Measurements from ENCODE around the gene SETD6.

The SETD6 gene

GRCh38 chr16:58508671-58509251, 6.6 kb upstream of the SETD6 start:
- no peak for DNase-seq (ENCODE audit: low spot score)

- no peak for DNase-seq (ENCODE audit: low spot score)
Measured at GRCh38 chr16:58509256-58510096, 5.8 kb upstream of the SETD6 start.

- DNase-seq (ENCODE audit: low spot score): no peak
Measured at GRCh38 chr16:58510097-58510775, 5.1 kb upstream of the SETD6 start.

GRCh38 chr16:58510776-58511628, 4.3 kb upstream of the SETD6 start:
- DNase-seq (ENCODE audit: low spot score): no peak

- no peak for DNase-seq (ENCODE audit: low spot score)
Measured at GRCh38 chr16:58511933-58512815, 3.1 kb upstream of the SETD6 start.

- DNase-seq (ENCODE audit: low spot score): no peak
Measured at GRCh38 chr16:58513874-58514273, 1.4 kb upstream of the SETD6 start.

GRCh38 chr16:58515871-58516767, 802 bp downstream of the SETD6 start:
- no peak for DNase-seq (ENCODE audit: low spot score)

- no peak for DNase-seq (ENCODE audit: low spot score)
Measured at GRCh38 chr16:58516768-58517107, 1.4 kb downstream of the SETD6 start.

GRCh38 chr16:58518083-58518979, 3.0 kb downstream of the SETD6 start:
- no peak for DNase-seq (ENCODE audit: low spot score)

GRCh38 chr16:58518980-58519368, 3.7 kb downstream of the SETD6 start:
- no peak for DNase-seq (ENCODE audit: low spot score)

GRCh38 chr16:58519707-58520106, 4.4 kb downstream of the SETD6 start:
- DNase-seq (ENCODE audit: low spot score): no peak

GRCh38 chr16:58530179-58530578, 14.9 kb downstream of the SETD6 start:
- DNase-seq (ENCODE audit: low spot score): no peak

- DNase-seq (ENCODE audit: low spot score): no peak
Measured at GRCh38 chr16:58532414-58532813, 17.1 kb downstream of the SETD6 start.

- no peak for DNase-seq (ENCODE audit: low spot score)
Measured at GRCh38 chr16:58533751-58534470, 18.6 kb downstream of the SETD6 start.

- no peak for DNase-seq (ENCODE audit: low spot score)
Measured at GRCh38 chr16:58535100-58535499, 19.8 kb downstream of the SETD6 start.

- DNase-seq (ENCODE audit: low spot score): no peak
Measured at GRCh38 chr16:58536278-58536677, 21.0 kb downstream of the SETD6 start.

GRCh38 chr16:58537124-58537906, 22.0 kb downstream of the SETD6 start:
- no peak for DNase-seq (ENCODE audit: low spot score)

- no peak for DNase-seq (ENCODE audit: low spot score)
Measured at GRCh38 chr16:58541711-58542110, 26.4 kb downstream of the SETD6 start.

Data from putamen (tissue), 1 donor.